Stimulated activated CD4-positive, alpha-beta T cell treated with anti-CD3 and anti-CD28 coated beads, Interleukin-4, amount 100 ng/mL, for 1 hour (primary cell): ENCODE measurements around the gene TNFRSF6B.

Experiments used
- DNase-seq: peaks from one replicate; pipeline ENCODE4 v3.0.0-alpha.2; 2020

The TNFRSF6B gene

DNA sequence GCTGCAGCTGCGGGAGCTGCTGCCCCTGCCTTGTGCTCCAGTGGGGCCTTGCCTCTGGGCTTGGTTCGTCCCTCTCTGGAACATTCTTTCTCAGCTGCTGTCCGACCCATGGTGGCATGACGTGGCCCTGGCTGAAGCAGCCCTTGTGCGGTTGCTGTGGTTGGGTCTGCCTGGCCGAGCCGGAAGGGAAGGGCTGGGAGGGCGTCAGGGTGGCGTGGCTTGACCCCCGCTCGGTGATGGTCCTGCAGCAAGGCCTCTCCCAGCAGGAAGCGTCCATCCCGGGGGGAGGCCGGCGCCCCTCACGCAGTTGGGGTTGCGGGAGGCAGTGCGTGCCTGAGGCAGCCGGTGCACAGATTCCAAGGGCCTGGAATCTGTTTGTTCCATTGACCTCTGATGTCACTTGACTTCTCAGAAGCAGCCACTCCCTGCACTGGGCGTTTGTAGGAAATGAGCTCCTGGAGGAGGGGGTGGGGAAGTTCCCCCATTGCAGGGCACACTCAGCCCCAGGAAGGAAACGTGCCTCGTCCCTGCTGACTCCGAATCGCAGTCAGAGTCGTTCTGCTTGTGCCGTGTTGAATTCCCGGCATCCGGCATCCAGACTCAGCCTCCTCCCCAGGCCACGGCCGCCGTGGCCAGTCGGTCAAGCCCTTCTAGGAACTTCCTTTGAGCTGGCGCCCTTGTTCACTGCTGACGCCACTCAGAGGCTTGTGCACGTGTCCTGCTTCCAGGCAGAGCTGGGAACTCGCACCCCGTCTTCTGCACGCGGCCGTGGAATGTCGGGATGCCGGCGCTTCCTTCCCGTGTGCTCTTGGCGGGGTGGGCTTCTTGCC, 9.7 kb upstream of the TNFRSF6B start:
- DNase-seq = peak; percentile 68

DNA sequence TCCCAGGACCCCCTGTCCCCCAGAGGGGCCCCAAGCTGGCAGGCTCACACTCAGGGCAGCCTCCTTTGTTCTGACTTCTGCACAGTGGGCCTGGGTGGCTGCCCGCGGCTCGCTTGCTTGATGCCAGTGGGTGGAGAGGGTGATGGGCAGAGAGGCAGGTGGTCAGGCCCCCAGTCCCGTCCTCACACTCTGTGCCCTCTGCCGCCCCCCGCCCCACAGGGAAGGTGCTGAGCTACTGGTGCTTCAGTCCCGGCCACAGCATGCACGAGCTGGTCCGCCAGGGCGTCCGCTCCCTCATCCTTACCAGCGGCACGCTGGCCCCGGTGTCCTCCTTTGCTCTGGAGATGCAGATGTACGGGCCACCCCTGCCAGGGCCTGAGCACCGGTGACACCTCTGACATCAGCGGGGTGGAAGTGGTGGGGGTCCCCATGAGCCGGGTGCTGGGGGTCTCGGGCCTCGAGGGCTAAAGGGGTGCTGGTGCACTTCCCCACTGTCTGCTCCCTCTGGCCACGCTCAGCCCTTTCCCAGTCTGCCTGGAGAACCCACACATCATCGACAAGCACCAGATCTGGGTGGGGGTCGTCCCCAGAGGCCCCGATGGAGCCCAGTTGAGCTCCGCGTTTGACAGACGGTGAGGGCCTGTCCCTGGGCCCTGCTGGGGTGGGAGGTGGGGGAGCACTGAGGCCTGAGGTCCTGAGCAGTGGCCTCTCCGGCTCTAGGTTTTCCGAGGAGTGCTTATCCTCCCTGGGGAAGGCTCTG, 8.9 kb upstream of the TNFRSF6B start:
- no peak for DNase-seq

DNA sequence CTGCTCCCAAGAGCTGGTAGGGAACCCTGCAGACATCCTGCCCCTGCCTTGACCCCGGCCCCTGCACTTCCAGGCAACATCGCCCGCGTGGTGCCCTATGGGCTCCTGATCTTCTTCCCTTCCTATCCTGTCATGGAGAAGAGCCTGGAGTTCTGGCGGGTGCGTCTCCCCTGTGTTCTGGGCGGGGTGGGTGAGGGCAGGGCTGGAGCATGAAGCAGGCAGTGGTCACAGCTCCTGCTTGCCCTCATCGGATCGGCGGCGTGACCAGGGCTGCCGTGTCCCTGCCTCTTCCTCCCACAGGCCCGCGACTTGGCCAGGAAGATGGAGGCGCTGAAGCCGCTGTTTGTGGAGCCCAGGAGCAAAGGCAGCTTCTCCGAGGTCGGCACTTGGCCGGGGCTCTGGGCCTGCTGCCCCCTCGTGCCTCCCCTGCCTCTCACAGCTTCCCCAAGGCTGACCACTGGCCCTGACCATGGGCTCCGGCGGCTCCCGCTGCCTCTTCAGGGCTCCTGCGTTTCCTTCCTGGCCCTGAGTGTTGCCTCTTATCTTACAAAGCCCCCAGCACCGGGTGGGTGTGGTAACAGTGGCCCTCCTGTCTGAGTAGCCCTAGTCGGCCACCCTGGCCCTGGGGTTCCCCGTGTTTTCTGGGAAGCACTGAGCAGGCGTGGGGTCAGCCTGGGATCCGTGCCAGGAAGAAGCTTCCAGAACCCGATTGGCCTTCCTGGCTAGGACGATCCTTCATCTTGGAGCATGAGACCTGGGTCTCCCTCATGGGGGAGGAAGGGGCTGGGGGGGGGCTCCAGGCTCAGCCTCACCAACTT, 8.0 kb upstream of the TNFRSF6B start:
- no peak for DNase-seq

DNA sequence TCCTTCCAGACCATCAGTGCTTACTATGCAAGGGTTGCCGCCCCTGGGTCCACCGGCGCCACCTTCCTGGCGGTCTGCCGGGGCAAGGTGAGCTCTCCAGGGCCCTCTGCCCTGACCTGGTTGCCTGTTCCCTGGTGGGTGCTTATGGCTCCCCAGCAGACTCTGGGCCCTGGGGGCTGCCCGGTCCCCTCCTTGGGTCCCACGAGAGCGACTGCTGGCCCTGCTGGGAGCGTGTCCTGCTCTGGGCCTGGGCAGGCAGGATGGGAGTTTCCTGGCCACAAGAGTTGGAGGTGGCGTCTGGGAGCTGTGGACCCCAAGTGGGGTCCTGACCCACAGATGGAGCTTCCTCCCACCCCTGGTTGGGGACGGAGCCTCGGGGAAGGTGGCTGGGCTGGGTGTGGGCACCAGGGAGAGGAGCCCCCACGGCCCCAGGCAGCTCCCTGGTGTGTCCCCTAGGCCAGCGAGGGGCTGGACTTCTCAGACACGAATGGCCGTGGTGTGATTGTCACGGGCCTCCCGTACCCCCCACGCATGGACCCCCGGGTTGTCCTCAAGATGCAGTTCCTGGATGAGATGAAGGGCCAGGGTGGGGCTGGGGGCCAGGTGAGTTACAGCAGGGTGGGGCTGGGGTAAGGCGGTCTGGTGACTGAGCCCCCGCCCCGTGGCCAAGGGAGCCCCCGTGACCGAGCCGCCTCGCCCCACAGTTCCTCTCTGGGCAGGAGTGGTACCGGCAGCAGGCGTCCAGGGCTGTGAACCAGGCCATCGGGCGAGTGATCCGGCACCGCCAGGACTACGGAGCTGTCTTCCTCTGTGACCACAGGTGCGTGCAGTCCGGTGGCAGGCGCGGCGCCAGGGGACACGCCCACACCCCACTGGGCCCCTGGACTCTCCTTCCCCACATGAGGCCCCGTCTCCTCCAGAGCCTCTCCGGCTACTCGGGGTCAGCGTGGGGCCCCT, 7.1 kb upstream of the TNFRSF6B start:
- no peak for DNase-seq

DNA sequence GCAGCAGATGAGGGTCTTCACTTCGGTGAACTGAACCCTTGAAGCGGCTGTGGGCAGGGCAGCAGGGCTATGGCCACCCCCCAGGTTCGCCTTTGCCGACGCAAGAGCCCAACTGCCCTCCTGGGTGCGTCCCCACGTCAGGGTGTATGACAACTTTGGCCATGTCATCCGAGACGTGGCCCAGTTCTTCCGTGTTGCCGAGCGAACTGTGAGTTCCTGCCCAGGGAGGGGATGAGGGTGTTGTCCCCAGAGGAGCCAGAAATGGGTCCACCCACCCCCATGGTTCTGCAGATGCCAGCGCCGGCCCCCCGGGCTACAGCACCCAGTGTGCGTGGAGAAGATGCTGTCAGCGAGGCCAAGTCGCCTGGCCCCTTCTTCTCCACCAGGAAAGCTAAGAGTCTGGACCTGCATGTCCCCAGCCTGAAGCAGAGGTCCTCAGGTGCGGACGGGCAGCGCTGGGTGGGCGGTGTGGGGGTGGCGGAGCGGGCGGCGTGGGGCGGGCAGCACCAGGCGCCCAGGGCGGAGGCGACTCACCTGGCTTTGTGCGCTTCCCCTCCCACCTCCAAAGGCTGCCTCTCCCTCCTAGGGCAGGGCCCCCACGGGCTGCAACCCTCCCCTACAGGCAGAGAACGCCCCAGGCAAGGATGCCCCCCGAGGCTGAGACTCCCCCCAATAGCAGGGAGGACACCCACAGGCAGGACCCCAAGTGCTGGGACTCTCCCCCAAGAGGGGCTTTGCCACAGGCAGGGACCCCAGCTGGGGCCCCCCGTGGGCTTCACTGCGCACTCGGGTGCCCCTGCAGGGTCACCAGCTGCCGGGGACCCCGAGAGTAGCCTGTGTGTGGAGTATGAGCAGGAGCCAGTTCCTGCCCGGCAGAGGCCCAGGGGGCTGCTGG, 6.2 kb upstream of the TNFRSF6B start:
- DNase-seq = no peak

DNA sequence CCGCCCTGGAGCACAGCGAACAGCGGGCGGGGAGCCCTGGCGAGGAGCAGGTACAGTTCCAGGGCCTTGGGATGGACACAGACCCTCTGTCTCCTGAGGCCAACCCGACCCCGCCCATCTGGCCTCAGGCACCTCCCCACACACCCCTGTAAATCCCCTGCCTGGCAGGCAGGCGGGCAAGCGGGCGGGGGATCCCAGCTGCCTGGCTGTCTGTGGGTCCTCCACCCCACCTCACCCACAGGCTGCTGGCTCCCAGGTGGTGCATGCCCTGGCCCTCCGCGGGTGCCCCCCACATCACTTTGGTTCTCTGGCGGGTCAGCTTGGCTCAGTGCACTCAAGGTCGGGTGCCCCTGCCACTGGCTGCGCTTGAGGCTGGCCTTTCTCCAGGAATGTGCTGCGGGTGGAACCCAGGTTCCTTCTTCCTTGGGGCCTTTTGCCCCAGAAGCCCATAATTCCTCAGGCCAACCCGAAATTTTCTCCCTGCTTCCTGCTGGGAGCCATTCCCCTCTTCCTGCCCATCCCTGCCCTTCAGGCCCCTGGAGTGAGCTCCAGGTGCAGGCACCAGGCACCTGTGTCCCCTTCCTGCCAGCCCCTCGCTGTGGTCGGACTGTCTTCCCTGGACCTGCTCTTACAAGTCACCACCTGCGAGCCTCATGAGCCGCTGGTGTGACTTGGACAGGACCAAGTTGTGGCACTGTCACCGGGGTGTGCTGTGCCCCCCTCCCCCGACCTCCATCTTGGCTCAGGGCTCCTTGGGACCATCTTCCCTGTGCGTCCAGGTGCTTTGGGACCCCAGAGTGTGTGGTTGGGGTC, 5.3 kb upstream of the TNFRSF6B start:
- DNase-seq = no peak

DNA sequence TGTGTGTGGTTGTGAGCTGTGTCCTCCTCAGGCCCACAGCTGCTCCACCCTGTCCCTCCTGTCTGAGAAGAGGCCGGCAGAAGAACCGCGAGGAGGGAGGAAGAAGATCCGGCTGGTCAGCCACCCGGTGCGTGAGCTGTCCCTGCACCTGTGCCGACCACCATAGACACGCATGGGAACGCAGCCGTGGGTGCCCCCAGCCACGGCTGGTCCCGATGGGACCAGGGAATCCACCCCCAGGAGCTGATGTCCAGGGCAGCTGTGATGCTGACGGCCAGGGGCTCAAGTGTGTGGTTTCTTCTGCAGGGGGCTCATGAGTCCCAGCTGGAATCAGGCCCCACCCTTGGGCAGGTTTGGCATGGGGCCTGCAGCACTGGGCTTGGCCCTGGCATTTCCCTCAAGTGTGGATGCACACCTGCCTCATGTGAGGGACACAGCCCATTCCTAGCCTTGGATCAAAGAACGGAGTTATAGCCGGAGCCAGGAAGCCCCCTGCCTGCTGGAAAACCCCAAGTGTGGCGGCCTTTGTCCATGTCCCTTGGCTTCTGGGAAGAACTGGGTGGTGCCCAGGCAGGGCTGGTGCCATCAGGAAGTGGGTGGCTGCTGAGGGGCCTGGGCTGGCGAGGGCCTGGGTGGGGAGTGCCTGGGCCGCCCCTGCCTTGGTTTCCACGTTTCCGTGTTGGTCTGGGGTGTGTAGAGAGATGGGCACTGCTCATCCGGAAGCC, 4.6 kb upstream of the TNFRSF6B start:
- DNase-seq = no peak

DNA sequence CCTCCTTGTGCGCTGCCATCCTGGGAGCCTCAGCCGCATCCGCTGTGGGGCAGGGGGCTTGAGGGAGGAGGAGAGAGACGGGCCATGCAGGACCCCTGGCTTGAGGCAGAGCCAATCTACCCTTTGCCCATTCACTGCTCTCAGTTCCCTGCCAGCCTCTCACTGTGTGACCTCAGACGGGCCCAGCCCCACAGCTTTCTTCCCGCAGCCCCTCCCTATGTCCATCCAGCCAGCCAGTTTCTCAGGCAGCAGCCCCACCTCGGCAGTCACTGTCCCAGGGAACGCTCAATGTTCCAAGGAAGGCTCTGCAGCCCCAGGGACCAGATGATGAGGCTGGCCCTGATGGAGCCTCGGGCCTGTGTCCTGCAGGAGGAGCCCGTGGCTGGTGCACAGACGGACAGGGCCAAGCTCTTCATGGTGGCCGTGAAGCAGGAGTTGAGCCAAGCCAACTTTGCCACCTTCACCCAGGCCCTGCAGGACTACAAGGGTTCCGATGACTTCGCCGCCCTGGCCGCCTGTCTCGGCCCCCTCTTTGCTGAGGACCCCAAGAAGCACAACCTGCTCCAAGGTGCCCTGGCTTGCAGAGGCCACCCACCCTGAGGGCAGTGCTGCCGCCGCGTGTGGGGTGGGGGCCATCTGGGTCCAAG, 3.9 kb upstream of the TNFRSF6B start:
- DNase-seq = no peak

DNA sequence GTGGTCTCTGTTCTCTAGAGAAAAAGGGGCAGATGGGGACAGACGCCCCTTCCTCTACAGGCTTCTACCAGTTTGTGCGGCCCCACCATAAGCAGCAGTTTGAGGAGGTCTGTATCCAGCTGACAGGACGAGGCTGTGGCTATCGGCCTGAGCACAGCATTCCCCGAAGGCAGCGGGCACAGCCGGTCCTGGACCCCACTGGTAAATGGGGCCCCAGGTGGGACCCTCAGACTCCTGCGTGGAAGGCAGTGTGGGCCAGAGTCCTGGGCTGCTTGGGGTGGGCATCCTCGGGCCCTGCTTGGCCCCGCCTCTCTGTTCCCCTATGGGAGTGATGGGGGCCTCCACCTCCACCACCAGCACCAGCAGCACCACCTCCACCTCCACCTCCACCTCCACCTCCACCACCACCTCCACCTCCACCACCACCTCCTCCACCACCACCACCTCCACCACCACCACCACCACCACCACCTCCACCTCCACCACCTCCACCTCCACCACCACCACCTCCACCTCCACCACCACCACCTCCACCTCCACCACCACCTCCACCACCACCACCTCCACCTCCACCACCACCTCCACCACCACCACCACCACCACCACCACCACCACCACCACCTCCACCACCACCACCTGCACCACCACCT, 3.2 kb upstream of the TNFRSF6B start:
- no peak for DNase-seq

DNA sequence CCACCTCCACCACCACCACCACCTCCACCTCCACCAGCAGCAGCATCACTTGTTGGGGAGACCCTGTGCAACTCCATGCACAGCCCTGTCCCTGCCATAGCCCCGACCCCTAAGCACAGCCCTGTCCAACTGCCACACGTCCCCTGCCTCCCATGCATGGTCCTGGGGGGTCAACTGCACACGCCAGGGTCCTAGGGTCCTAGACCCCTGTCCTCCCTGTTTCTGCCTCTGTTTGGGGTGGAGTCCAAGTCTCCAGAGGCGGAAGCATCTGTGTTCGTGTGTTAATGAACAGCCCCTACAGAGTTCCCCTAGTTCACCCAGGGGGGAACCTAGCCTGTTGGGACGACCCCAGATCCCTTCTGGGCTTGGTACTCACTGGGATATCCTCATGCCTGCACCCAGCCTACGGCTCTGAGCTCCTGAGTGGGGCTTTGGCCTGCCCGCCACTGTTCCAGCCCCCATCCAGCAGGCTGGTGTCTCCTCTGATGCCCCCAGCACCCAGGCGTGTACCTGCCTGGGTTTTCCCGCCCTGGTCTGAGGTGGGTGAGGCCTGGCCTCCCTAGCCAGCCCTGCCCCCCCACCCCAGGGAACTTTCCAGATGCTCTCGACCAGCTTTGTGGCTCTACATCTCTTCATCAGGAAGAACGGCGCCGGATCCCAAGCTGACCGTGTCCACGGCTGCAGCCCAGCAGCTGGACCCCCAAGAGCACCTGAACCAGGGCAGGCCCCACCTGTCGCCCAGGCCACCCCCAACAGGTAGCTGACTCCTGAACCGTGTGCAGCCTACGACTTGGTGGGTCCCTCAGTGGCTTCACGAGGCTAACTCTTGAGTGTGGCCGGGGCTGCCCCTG, 2.5 kb upstream of the TNFRSF6B start:
- DNase-seq = no peak

DNA sequence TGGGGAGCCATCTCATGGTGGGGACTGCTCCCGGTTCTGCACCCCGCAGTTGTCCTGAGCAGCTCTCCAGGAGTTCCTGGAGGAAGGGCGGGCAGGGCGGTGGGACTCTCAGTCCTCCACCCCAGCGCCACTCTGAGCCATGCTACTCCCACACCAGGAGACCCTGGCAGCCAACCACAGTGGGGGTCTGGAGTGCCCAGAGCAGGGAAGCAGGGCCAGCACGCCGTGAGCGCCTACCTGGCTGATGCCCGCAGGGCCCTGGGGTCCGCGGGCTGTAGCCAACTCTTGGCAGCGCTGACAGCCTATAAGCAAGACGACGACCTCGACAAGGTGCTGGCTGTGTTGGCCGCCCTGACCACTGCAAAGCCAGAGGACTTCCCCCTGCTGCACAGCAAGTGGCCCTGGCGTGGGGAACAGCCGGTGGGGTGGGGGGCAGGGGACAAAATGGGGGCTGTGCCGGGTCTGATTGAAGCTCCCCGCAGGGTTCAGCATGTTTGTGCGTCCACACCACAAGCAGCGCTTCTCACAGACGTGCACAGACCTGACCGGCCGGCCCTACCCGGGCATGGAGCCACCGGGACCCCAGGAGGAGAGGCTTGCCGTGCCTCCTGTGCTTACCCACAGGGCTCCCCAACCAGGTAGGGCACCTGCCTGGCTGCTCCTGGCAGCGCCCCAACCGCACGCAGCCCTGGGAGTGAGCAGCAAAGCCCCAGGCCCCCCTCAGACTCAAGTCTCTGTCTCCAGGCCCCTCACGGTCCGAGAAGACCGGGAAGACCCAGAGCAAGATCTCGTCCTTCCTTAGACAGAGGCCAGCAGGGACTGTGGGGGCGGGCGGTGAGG, 1.6 kb upstream of the TNFRSF6B start:
- no peak for DNase-seq

DNA sequence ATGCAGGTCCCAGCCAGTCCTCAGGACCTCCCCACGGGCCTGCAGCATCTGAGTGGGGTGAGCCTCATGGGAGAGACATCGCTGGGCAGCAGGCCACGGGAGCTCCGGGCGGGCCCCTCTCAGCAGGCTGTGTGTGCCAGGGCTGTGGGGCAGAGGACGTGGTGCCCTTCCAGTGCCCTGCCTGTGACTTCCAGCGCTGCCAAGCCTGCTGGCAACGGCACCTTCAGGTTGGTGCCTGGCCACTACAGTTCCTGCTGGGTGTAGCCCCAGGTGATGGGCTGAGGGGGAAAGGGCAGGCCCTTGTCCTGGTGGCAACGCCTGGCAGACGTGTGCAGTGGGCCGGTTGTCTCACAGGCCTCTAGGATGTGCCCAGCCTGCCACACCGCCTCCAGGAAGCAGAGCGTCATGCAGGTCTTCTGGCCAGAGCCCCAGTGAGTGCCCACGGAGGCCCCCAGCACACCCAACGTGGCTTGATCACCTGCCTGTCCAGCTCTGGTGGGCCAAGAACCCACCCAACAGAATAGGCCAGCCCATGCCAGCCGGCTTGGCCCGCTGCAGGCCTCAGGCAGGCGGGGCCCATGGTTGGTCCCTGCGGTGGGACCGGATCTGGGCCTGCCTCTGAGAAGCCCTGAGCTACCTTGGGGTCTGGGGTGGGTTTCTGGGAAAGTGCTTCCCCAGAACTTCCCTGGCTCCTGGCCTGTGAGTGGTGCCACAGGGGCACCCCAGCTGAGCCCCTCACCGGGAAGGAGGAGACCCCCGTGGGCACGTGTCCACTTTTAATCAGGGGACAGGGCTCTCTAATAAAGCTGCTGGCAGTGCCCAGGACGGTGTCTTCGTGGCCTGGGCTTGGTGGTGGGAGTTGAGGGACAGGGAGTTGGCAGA, 787 bp upstream of the TNFRSF6B start:
- no peak for DNase-seq

DNA sequence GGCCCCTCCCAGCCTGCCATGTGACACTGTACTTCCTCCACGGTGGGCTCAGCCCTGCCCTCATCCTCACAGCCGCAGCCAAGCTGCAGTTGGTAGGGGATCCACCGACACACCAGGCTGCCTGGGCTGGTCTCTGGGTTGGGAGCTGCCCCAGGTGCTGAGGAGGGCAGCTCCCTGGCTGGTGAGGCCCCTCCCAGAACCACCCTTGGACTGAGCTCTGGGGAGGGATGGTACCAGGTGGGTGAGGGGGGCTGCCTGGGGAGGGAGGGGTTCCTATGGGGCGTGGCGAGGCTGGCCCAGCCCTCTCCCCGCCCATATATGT, 185 bp upstream of the TNFRSF6B start:
- no peak for DNase-seq

DNA sequence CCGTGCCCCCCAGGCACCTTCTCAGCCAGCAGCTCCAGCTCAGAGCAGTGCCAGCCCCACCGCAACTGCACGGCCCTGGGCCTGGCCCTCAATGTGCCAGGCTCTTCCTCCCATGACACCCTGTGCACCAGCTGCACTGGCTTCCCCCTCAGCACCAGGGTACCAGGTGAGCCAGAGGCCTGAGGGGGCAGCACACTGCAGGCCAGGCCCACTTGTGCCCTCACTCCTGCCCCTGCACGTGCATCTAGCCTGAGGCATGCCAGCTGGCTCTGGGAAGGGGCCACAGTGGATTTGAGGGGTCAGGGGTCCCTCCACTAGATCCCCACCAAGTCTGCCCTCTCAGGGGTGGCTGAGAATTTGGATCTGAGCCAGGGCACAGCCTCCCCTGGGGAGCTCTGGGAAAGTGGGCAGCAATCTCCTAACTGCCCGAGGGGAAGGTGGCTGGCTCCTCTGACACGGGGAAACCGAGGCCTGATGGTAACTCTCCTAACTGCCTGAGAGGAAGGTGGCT, 960 bp downstream of the TNFRSF6B start:
- DNase-seq = no peak

DNA sequence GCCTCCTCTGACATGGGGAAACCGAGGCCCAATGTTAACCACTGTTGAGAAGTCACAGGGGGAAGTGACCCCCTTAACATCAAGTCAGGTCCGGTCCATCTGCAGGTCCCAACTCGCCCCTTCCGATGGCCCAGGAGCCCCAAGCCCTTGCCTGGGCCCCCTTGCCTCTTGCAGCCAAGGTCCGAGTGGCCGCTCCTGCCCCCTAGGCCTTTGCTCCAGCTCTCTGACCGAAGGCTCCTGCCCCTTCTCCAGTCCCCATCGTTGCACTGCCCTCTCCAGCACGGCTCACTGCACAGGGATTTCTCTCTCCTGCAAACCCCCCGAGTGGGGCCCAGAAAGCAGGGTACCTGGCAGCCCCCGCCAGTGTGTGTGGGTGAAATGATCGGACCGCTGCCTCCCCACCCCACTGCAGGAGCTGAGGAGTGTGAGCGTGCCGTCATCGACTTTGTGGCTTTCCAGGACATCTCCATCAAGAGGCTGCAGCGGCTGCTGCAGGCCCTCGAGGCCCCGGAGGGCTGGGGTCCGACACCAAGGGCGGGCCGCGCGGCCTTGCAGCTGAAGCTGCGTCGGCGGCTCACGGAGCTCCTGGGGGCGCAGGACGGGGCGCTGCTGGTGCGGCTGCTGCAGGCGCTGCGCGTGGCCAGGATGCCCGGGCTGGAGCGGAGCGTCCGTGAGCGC, 1.6 kb downstream of the TNFRSF6B start:
- no peak for DNase-seq
